GM12892 (cell line): Measurements from ENCODE around the gene HOXC9.

Experiments
- POLR2A ChIP-seq: IDR thresholded peaks from 2 replicates; pipeline ENCODE4 v1.6.1; 2011; ENCODE audit warnings: low read depth, low read length, control low read depth
- POLR2AphosphoS5 ChIP-seq: IDR thresholded peaks from 2 replicates; pipeline ENCODE4 v1.6.1; 2011; ENCODE audit warnings: low read depth, low read length, control low read depth
- TAF1 ChIP-seq: IDR thresholded peaks from 2 replicates; pipeline ENCODE4 v1.6.1; 2011; ENCODE audit warnings: low read depth, mild to moderate bottlenecking, control low read depth, low read length, borderline replicate concordance

- TF ChIP-seq POLR2AphosphoS5: no peak
- TF ChIP-seq POLR2A: no peak
- TF ChIP-seq TAF1: no peak
Measured at GRCh38 chr12:53980802-53981496, 19.0 kb upstream of the HOXC9 start.
